HUES48 (cell line): Measurements from ENCODE around the gene CCDC6.
"Not testable (repeated sequence)": the region's sequence is repeated elsewhere in the genome, so short reads cannot be mapped to it uniquely, and the experiment has no call there.

Source experiments
- H3K27ac ChIP-seq: one replicate; pipeline ENCODE4 v1.7.0; 2013; ENCODE audit warnings: low read depth, low read length, inconsistent platforms
- H3K27me3 ChIP-seq: 2 replicates; pipeline ENCODE4 v1.6.1; 2013; ENCODE audit warnings: mild to moderate bottlenecking, low read length; ENCODE audit not compliant: control insufficient read depth, insufficient read depth
- H3K36me3 ChIP-seq: 2 replicates; pipeline ENCODE4 v1.6.1; 2013; ENCODE audit warnings: low read length; ENCODE audit not compliant: control insufficient read depth, insufficient read depth
- H3K4me1 ChIP-seq: 2 replicates; pipeline ENCODE4 v1.6.1; 2013; ENCODE audit warnings: mild to moderate bottlenecking, low read length; ENCODE audit not compliant: control insufficient read depth, insufficient read depth
- H3K4me3 ChIP-seq: 2 replicates; pipeline ENCODE4 v1.5.1; 2013; ENCODE audit warnings: mild to moderate bottlenecking, low read depth, low read length
- H3K9ac ChIP-seq: 2 replicates; pipeline ENCODE4 v1.6.1; 2013; ENCODE audit warnings: mild to moderate bottlenecking, low read depth, low read length, moderate library complexity
- H3K9me3 ChIP-seq: 2 replicates; pipeline ENCODE4 v1.6.1; 2013; ENCODE audit warnings: low read length; ENCODE audit not compliant: control insufficient read depth, insufficient read depth

The CCDC6 gene

DNA sequence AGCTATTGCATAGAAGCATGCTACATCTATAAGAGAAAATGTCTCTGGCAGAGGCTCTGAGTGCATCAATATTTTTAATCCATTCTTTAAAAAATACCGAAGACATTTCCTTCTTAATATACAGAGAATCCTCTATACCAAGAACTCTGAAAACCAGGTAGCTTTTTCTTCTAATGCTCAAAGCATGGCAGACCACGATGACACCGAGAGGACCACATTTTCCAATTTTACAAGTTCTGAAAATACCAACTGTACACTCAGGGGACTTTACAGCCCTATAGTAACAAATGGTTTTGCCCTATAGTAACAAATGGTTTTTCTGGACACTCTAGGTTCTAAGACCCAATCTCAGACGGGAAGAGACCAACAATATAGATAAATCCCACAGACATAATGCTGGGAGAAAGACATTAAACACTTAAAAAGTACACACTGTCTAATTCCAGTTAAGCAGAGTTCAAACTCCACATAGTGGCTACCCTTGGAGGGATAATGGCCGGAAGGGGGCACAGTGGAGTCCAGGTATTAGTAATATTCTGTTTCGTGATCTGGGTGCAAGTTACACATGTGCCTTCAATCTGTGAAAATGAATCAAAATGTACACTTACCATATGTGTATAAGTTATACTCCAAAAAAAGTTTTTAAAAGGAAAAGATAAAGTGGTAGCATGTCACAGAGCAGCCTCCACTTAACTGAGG lies 26.2 kb downstream of the CCDC6 start:
- no peak overlapping the region for H3K9ac ChIP-seq
- peaks cover 29% of the 10 kb centered on the region; the same call in 1 of the 2 replicates for H3K4me1 ChIP-seq
- no peak overlapping the region for H3K27ac ChIP-seq
- H3K27me3 ChIP-seq, result no peaks in the 10 kb centered on the region
- no peaks in the 10 kb centered on the region for H3K36me3 ChIP-seq
- no peaks in the 10 kb centered on the region for H3K9me3 ChIP-seq
- no peak overlapping the region for H3K4me3 ChIP-seq

DNA sequence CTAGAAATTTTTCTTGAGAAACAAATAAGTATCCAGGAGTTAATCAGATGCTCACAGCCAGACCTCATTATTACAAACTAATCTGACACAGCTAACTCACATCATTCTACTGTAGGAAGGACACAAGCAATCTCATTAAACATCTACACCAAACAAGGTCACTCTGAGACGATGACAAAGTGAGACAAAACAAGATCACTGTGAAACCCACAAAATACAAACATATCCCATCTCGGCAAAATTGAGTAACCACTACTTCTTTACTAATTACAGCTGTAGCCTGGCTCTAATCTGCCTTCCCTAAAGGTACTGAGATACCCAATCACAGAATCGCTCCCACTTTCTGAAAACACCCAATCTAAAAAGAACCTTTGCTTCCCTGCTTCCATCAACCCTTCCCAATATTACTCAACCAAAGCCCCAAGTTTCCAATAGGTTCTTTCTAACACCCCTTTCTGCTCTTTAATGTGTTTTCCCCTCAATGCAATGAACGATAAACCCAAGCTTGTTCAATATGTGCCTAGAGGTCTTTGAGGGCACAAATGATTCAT lies 26.9 kb downstream of the CCDC6 start:
- peaks cover 36% of the 10 kb centered on the region for H3K4me1 ChIP-seq
- no peak overlapping the region for H3K4me3 ChIP-seq
- H3K9me3 ChIP-seq, result no peaks in the 10 kb centered on the region
- no peak overlapping the region for H3K9ac ChIP-seq
- no peaks in the 10 kb centered on the region for H3K36me3 ChIP-seq
- H3K27ac ChIP-seq, result no peak overlapping the region
- no peaks in the 10 kb centered on the region for H3K27me3 ChIP-seq

DNA sequence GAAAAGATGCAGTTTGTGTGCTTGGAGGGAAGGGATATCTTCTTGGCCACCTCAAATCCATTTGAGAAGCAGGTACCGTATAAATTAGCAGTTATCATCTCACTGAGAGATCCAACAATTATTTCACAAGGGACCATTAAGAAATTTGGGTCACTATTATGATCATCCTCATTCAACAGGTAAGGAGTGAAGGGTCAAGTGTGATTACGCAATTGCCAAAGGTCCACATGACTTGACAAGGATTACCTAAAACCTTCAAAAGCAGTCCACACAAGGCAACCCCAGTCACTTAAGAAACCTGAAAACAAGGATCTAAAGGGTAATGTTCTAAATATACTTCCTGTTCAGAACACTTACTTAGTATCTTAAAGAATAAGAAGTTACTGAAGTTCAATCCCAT lies 27.4 kb downstream of the CCDC6 start:
- no peak overlapping the region for H3K9ac ChIP-seq
- no peaks in the 10 kb centered on the region for H3K27me3 ChIP-seq
- H3K9me3 ChIP-seq, result no peaks in the 10 kb centered on the region
- H3K27ac ChIP-seq, result no peak overlapping the region
- no peak overlapping the region for H3K4me3 ChIP-seq
- H3K36me3 ChIP-seq, result no peaks in the 10 kb centered on the region
- peaks cover 41% of the 10 kb centered on the region for H3K4me1 ChIP-seq

DNA sequence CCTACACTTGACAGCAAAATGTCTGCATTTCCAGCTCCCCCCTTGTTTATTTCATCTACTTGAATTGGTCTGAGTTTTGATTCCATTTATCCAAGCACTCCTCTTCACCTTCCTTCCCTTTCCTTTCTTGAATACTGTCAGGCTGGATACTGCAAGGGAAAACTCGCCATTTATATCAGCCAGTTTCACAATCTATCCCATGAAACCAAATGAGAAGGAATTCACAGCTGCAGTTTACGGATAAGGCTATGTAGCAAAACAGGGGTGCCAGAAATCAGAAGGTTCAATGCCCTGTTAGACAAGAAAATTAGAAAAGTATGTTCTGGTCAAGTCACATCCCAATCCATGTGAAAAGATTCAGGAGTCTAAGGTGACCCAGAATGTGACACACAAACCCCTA lies 28.1 kb downstream of the CCDC6 start:
- Histone ChIP-seq H3K27me3 (no peaks in the 10 kb centered on the region), H3K4me3 (no peak overlapping the region), H3K36me3 (no peaks in the 10 kb centered on the region), H3K4me1 (peaks cover 46% of the 10 kb centered on the region), H3K9ac (no peak overlapping the region), H3K9me3 (no peaks in the 10 kb centered on the region), H3K27ac (no peak overlapping the region)

DNA sequence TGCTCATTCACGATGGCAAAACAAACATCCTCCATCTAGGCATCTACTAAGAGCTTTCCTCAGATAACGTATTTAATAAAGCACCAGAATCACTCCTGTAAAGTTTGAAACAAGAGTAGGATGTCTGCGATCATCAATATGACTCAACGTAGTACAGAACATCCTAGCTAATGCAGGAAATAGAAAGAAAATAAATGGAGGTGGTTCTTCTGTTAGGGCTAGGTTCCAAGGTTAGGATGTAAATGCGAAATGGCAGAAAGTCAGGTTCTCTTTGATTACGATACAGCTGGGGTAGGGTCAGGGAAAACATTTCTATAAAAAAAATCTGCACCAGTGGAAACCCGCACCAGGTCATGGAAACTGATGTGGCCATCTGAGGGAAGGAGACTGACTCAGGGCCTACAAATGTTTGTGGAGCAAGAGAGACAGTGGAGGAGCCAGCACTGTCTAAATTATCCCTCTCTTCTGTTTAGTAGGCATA lies 29.1 kb downstream of the CCDC6 start:
- H3K27me3 ChIP-seq, result no peaks in the 10 kb centered on the region
- peaks cover 57% of the 10 kb centered on the region for H3K4me1 ChIP-seq
- no peak overlapping the region for H3K9ac ChIP-seq
- H3K9me3 ChIP-seq, result no peaks in the 10 kb centered on the region
- H3K27ac ChIP-seq, result no peak overlapping the region
- no peak overlapping the region for H3K4me3 ChIP-seq
- H3K36me3 ChIP-seq, result no peaks in the 10 kb centered on the region

DNA sequence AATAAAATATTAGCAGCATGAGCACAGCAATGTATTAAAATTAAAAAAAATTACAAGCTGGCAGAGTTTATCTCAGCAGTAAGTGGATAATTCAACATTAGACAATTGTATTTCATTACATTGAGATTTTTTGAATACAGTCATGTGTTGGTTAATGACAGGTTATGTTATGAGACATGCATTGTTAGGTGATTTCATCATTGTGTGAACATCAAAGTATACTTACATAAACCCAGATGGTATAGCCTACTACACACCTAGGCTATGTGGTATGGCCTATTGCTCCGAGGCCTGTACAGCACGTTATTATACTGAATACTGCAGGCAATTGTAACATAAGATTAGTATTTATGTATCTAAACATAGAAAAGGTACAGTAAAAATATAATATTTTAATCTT lies 29.7 kb downstream of the CCDC6 start:
- peaks cover 62% of the 10 kb centered on the region for H3K4me1 ChIP-seq
- H3K9ac ChIP-seq, result no peak overlapping the region
- no peak overlapping the region for H3K4me3 ChIP-seq
- H3K27me3 ChIP-seq, result no peaks in the 10 kb centered on the region
- H3K27ac ChIP-seq, result no peak overlapping the region
- H3K9me3 ChIP-seq, result no peaks in the 10 kb centered on the region
- no peaks in the 10 kb centered on the region for H3K36me3 ChIP-seq

DNA sequence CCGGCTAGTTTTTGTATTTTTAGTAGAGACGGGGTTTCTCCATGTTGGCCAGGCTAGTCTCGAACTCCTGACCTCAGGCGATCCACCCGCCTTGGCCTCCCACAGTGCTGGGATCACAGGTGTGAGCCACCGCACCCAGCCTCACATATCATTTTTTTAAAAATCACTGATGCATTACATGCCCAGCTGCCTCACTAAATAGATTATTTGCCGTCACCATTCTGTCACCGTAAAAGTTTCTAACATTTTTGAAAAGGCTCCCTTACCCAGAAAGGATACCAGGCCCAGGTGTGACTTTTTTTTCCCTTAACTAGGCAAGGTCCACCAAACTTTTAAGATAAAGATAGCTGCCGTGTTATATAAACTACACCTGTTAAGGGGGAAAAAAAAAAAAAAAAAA lies 30.1 kb downstream of the CCDC6 start:
- H3K27me3 ChIP-seq, H3K9me3 ChIP-seq, H3K27ac ChIP-seq, H3K4me3 ChIP-seq, H3K36me3 ChIP-seq, H3K9ac ChIP-seq: not testable (repeated sequence)
- H3K4me1 ChIP-seq, result peaks cover 59% of the 10 kb centered on the region

DNA sequence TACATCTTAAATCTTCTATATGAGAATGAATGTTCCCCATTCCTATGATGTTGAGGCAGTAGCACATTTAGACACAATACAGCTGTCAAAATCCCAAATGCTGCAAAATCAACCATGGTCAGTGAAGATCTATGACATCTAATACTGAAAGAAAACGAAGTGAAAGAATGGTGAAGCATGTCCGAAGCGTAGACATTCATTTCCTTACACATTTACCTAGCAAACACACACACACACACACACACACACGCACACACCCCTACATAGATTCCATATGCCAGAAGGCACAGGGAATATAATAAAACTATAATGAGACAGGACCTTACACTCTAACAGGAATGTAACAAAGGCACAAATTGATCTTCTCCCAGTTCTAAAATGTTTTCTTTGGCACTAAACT lies 32.5 kb downstream of the CCDC6 start:
- no peak overlapping the region for H3K27ac ChIP-seq
- H3K9ac ChIP-seq, result no peak overlapping the region
- no peaks in the 10 kb centered on the region for H3K9me3 ChIP-seq
- no peaks in the 10 kb centered on the region for H3K36me3 ChIP-seq
- no peak overlapping the region for H3K4me3 ChIP-seq
- peaks cover 54% of the 10 kb centered on the region for H3K4me1 ChIP-seq
- no peaks in the 10 kb centered on the region for H3K27me3 ChIP-seq

DNA sequence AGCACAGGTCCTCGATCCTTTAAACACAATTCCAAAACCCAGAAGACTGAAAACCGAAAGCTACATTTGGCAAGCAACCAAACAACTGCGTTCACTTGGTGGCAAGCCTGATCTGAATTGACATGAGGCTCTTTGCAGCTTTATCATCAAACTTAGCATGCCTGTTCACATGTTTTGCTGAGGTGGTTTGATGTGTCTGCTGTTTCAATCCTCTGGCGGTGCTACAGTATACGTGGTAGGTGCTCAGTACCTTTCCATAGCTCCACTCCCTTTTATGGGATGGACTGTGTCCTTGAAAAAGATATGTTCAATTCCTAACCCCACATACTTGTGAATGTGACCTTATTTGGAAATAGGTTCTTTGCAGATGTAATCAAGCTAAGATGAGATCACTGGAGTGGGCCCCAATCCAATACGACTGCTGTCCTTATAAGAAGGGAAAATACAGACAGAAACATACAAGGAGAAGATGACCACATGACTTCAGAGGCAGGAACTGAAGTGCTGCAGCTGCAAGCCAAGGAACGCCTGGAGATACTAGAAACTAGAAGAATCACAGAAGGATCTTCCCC lies 33.4 kb downstream of the CCDC6 start:
- Histone ChIP-seq H3K27me3 (no peaks in the 10 kb centered on the region), H3K36me3 (no peaks in the 10 kb centered on the region), H3K9ac (no peak overlapping the region), H3K4me1 (peaks cover 46% of the 10 kb centered on the region), H3K9me3 (no peaks in the 10 kb centered on the region), H3K27ac (peak overlapping the region; percentile 40), H3K4me3 (no peak overlapping the region)

DNA sequence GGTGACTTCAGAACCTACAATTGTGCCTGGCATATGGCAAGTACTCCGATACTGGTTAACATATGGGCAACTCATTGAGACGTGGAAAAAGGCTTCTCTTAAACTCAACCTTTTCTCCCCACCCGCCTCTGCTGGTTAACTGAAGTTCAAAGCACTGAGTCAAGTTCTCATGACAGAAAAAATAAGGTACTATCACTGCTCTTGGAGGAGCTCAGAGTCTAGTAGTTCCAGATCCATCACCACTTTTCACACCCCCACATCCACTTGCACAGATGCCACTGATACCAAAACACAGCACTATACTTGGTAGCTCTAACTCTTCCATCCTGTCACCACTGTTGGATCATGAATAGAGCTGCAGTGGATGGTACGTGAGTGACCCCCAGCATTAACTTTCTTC lies 36.2 kb downstream of the CCDC6 start:
- no peaks in the 10 kb centered on the region for H3K9me3 ChIP-seq
- H3K27me3 ChIP-seq, result no peaks in the 10 kb centered on the region
- H3K9ac ChIP-seq, result no peak overlapping the region
- no peak overlapping the region for H3K4me3 ChIP-seq
- peaks cover 44% of the 10 kb centered on the region for H3K4me1 ChIP-seq
- no peaks in the 10 kb centered on the region for H3K36me3 ChIP-seq
- H3K27ac ChIP-seq, result no peak overlapping the region

DNA sequence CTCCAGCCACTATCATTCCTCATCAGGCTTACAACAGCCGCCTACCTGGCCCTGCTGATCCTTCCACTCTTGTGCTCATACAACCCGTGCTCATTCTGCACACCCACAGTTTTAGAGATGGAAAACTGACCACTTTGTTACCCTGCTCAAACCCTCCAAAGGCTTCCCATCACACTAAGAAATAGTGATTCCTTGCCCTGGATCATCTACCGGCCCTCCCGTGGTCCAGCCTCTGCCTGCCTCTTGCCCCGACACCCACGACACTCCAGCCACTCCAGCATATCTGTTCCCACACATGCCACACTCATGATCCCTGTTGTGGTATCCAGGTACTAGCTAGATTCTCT lies 36.8 kb downstream of the CCDC6 start:
- H3K27me3 ChIP-seq, result no peaks in the 10 kb centered on the region
- H3K9me3 ChIP-seq, result no peaks in the 10 kb centered on the region
- H3K27ac ChIP-seq, result no peak overlapping the region
- H3K4me3 ChIP-seq, result no peak overlapping the region
- peaks cover 45% of the 10 kb centered on the region for H3K4me1 ChIP-seq
- H3K9ac ChIP-seq, result no peak overlapping the region
- H3K36me3 ChIP-seq, result no peaks in the 10 kb centered on the region
